ENCODE results near the gene KHK. TPM values are rescaled to one million over a fixed set of nuclear protein-coding genes. Genes with fewer than 3 reads are reported as not detected.
"Not testable (repeated sequence)": the region's sequence is repeated elsewhere in the genome, so short reads cannot be mapped to it uniquely, and the experiment has no call there.

Gene KHK
- polyA plus RNA-seq, 4 donors, result 45.4 to 55.6 (median 52.0) TPM

- DNase-seq (ENCODE audit: low read depth in 4 of 4, low spot score in 2 of 4), result no peak
Measured at GRCh38 chr2:27095427-27095744, 8.8 kb downstream of the KHK start.

- DNase-seq (ENCODE audit: low read depth in 4 of 4, low spot score in 2 of 4), result no peak
Measured at GRCh38 chr2:27095745-27096651, 9.4 kb downstream of the KHK start.

- no peak for DNase-seq (ENCODE audit: low read depth in 4 of 4, low spot score in 2 of 4)
Measured at GRCh38 chr2:27096748-27097297, 10.3 kb downstream of the KHK start.

- DNase-seq (ENCODE audit: low read depth in 4 of 4, low spot score in 2 of 4), result no peak
Measured at GRCh38 chr2:27097341-27097740, 10.8 kb downstream of the KHK start.

- no peak for DNase-seq (ENCODE audit: low read depth in 4 of 4, low spot score in 2 of 4)
Measured at GRCh38 chr2:27099334-27099955, 12.9 kb downstream of the KHK start.

- DNase-seq (ENCODE audit: low read depth in 4 of 4, low spot score in 2 of 4), result no peak
Measured at GRCh38 chr2:27100036-27100435, 13.5 kb downstream of the KHK start.

- no peak for DNase-seq (ENCODE audit: low read depth in 4 of 4, low spot score in 2 of 4)
Measured at GRCh38 chr2:27102329-27102728, 15.8 kb downstream of the KHK start.

- no peak for DNase-seq (ENCODE audit: low read depth in 4 of 4, low spot score in 2 of 4)
Measured at GRCh38 chr2:27105981-27106380, 19.4 kb downstream of the KHK start.

GRCh38 chr2:27108221-27108620, 21.6 kb downstream of the KHK start:
- DNase-seq (ENCODE audit: low read depth in 4 of 4, low spot score in 2 of 4), result no peak

- no peak for DNase-seq (ENCODE audit: low read depth in 4 of 4, low spot score in 2 of 4)
Measured at GRCh38 chr2:27109083-27109482, 22.5 kb downstream of the KHK start.

- DNase-seq (ENCODE audit: low read depth in 4 of 4, low spot score in 2 of 4), result not testable (repeated sequence)
Measured at GRCh38 chr2:27110603-27111352, 24.2 kb downstream of the KHK start.

- DNase-seq (ENCODE audit: low read depth in 4 of 4, low spot score in 2 of 4), result not testable (repeated sequence)
Measured at GRCh38 chr2:27111392-27112078, 25.0 kb downstream of the KHK start.

- DNase-seq (ENCODE audit: low read depth in 4 of 4, low spot score in 2 of 4), result no peak
Measured at GRCh38 chr2:27115519-27115918, 28.9 kb downstream of the KHK start.

GRCh38 chr2:27117995-27118524, 31.5 kb downstream of the KHK start:
- no peak for DNase-seq (ENCODE audit: low read depth in 4 of 4, low spot score in 2 of 4)

GRCh38 chr2:27118525-27119329, 32.2 kb downstream of the KHK start, which contains the start of gene CGREF1:
CGREF1 (minus strand) TSS chr2:27119128; CDS start chr2:27104366, 14,762 bp downstream.
- DNase-seq (ENCODE audit: low read depth in 4 of 4, low spot score in 2 of 4), result no peak

GRCh38 chr2:27119330-27119670, 32.7 kb downstream of the KHK start:
- not testable (repeated sequence) for DNase-seq (ENCODE audit: low read depth in 4 of 4, low spot score in 2 of 4)

GRCh38 chr2:27121906-27122305, 35.3 kb downstream of the KHK start:
- no peak for DNase-seq (ENCODE audit: low read depth in 4 of 4, low spot score in 2 of 4)

- DNase-seq (ENCODE audit: low read depth in 4 of 4, low spot score in 2 of 4), result no peak
Measured at GRCh38 chr2:27122791-27123190, 36.2 kb downstream of the KHK start.
